Fibroblast of skin of right quadriceps (primary cell): Measurements from ENCODE around the gene ENGASE.

ENCODE experiments used
- DNase-seq: peaks from one replicate; pipeline ENCODE4 v3.0.0-alpha.2; 2013

The ENGASE gene

GRCh38 chr17:79116575-79117368 is 42.1 kb downstream of the ENGASE start:
- no peak for DNase-seq

- no peak for DNase-seq
Observed at GRCh38 chr17:79117905-79118487, 43.4 kb downstream of the ENGASE start.

GRCh38 chr17:79118924-79119323 is 44.3 kb downstream of the ENGASE start:
- DNase-seq, result no peak

DNA sequence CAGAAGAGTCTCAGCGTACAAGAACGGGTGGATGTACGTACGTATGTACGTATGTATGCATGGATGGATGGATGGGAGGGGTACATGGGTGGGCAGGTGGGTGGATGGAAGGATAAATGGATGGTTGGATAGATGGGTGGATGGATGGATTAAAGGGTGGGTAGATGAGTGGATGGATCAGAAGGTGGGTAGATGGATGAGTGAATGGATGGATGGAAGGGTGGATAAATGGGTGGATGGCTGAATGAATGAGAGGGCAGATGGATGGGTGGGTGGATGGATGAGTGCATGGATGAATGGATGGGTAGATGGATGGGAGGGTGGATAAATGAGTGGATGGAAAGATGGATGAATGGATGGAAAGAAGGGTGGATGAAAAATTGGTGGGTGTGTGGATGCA is 45.6 kb downstream of the ENGASE start:
- no peak for DNase-seq

DNA sequence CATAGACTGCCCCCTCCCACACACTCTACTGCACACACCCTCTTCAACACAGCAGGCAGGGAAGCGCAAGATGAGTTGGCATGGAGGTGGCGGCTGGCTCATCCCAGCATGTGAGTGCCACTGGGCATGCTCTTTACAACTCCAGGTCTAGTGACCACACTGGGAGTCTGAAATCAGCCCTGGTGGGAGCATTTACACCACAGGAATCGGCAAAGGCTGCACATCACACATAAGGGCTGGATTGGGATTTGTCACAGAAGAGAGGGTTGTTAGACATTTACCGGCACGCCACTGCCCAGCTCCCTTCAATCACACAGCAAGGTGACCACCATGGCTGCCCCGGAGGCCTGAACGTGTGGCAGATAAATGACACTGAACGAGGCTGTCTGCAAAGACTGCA is 49.4 kb downstream of the ENGASE start:
- no peak for DNase-seq

GRCh38 chr17:79124513-79125209 is 50.0 kb downstream of the ENGASE start:
- no peak for DNase-seq

GRCh38 chr17:79125503-79125902 is 50.9 kb downstream of the ENGASE start:
- DNase-seq, result no peak

- no peak for DNase-seq
Observed at GRCh38 chr17:79126139-79126538, 51.5 kb downstream of the ENGASE start.

- DNase-seq, result no peak
Observed at GRCh38 chr17:79127534-79128135, 53.0 kb downstream of the ENGASE start.

GRCh38 chr17:79129523-79129922 is 54.9 kb downstream of the ENGASE start:
- DNase-seq, result no peak

DNA sequence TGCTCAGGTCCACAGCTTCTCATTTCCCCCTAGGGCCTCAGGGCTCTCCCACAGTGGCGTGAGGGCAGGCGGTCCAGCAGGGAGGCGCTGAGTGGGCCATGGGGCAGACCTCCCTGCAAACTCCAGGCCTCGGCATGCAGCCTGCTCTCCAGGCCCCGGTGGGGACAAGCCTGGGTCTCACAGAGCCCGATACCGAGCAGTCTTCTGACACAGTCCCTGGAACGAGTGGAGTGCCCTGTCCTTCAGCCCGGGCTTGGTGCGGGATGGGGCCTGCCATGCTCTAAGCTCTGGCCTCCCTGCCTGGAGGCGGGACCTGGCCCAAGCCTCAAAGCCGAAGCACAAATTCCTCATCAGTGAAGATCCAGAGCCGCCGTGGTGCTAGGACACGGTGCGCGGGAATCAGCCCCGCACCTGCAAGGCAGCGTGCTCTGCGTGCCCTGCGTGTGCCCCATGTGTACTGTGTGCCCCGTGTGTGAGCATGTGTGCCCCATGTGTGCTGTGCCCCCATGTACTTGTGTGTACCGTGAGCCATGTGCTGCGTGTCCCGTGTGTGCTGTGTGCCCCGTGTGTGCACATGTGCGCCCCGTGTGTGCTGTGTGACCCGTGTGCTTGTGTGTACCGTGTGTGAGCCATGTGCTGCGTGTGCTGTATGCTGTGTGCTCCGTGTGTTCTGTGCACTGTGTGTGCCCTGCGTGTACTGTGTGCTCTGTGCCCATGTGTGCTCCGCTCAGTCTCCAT is 56.1 kb downstream of the ENGASE start:
- DNase-seq, result no peak

- no peak for DNase-seq
Observed at GRCh38 chr17:79131274-79131635, 56.6 kb downstream of the ENGASE start.

- no peak for DNase-seq
Observed at GRCh38 chr17:79131701-79132100, 57.1 kb downstream of the ENGASE start.

GRCh38 chr17:79132271-79133064 is 57.8 kb downstream of the ENGASE start:
- DNase-seq, result no peak

DNA sequence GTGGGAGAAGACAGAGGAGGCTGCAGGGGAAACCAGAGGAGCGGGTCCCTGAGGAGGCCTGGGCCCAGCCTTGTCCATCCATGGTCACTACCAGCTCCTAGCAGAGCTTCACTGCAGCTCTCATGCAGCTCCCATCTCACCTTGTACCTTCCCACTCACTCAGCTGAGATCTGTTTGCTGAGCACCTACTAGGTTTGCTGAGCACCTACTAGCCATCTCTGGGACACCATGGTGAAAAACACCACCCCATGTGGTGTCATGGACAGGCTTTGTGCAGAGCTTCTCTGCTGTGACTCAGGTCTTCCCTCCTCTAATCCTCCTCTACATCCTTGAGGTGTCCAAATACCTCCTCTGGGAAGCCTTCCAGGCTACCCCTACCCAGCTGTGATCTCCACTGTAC is 58.6 kb downstream of the ENGASE start:
- no peak for DNase-seq

DNA sequence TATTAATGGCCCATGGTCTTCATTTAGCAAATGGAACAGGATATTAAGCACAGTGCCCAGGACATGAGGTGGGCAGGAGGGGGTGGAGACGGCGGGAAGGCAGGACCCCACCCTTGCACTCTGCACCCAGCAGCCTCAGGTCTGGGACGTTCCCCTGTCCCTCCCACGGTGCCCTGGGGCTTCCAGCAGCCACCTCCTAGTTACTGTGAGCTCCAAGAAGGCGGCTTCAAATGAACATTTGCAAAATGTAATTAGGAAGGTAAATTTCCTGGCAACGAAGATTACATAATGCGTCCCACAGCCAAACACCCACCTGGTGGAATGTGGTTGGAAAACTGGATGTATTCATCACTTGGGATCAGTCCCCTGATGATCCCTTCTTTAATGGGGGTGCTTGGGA is 59.4 kb downstream of the ENGASE start:
- DNase-seq, result no peak

GRCh38 chr17:79135011-79135410 is 60.4 kb downstream of the ENGASE start:
- DNase-seq, result no peak

DNA sequence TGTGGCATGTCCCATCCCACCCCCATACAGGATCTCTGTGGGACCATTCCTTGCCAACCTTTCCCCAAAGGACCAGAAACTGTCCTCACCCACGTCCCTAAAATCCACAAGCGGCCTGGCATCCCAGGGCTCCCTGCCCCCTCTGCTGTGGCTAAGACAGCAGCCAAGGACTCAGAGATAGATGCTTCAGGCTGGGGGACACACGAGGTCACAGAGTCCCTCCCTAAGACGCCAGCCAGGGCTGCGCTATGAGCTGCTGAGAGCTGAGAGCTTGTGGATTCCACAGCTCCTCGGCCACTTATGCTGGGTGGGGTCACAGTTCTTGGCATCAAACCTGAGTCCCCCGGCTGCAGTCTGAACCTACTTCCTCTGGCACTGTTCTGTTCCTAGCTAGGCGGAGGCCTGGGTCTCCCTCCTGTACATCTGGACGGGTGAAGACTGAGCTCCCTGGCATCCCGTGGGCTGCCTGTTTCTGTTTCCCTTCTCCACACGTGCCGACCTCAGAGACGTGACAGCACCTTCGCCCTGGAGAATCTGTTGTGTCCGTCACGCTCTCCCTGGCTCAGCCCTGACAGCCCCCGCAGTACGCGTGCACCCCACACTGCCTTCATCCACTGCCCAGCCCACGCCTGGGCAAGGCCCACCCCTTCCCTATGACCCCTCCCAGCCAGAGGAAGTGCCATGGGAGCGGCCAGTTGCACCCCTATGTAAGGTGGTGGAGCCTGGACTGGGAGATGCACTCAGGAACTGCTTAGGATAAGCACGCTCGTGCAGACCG is 61.2 kb downstream of the ENGASE start:
- DNase-seq, result no peak
